GM12878 (cell line): ENCODE results near the gene GPC3. TPM values are rescaled to one million over a fixed set of nuclear protein-coding genes. Genes with fewer than 3 reads are reported as not detected.

Experiments used
- ATAC-seq: fragments of 200-7000 bp; cut with Tn5 transposase; 3 replicates; pipeline ENCODE4 v1.9.1; 2020; ENCODE audit warnings: mild to moderate bottlenecking, moderate library complexity
- BruUV-seq: library from RNA; stranded (reverse); fragments of 400-500 nt; replicated peaks from 2 replicates; lab custom pipeline; 2021; lab: Mats Ljungman, UMichigan
- CTCF ChIA-PET: fragments of 300-600 bp; sonication (Branson Sonifier 250); formaldehyde crosslinking; extraction: SDS; loops from one replicate; lab custom pipeline; 2021; ENCODE audit warnings: inconsistent platforms; lab: Yijun Ruan, JAX
- POLR2A ChIA-PET: fragments of 350-600 bp; formaldehyde crosslinking; extraction: SDS; loops from one replicate; lab custom pipeline; 2021; ENCODE audit warnings: inconsistent platforms; lab: Charles Lee
- RAD21 ChIA-PET: fragments of 300-600 bp; sonication (Branson Sonifier 250); formaldehyde crosslinking; loops from one replicate; lab custom pipeline; 2023; ENCODE audit warnings: antibody characterized with exemption; ENCODE audit not compliant: unreplicated experiment; lab: Charles Lee
- SMC1A ChIA-PET: fragments of 300-600 bp; sonication (Branson Sonifier 250); formaldehyde crosslinking; loops from one replicate; lab custom pipeline; 2023; ENCODE audit not compliant: unreplicated experiment, uncharacterized antibody; lab: Charles Lee
- DNase-seq: peaks from one replicate; pipeline ENCODE4 v3.0.0-alpha.2; 2011; ENCODE audit warnings: low read depth, low spot score
- FAIRE-seq: peaks from 3 replicates; lab custom pipeline; 2011; peaks lifted over from hg19 to GRCh38; lab: Jason Lieb, UNC
- H2AFZ ChIP-seq: 2 replicates; pipeline ENCODE4 v1.6.0; 2011; ENCODE audit warnings: low read depth, low read length, control low read depth; ENCODE audit not compliant: control insufficient read depth
- H3K27ac ChIP-seq: 2 replicates; pipeline ENCODE4 v1.5.1; 2011; ENCODE audit warnings: control low read depth; ENCODE audit not compliant: control insufficient read depth, insufficient read depth
- H3K27me3 ChIP-seq, 2 experiments: replicated peaks in 1 of 2; 2 replicates each; pipeline versions ENCODE4 v1.6.0 to v1.6.1; 2011; ENCODE audit warnings: low read length in 1 of 2; ENCODE audit not compliant: control insufficient read depth in 2 of 2, insufficient read depth in 2 of 2
- H3K36me3 ChIP-seq, 2 experiments: 2 replicates each; pipeline ENCODE4 v1.5.1; 2011; ENCODE audit warnings: low read length in 1 of 2; ENCODE audit not compliant: control insufficient read depth in 2 of 2, insufficient read depth in 2 of 2
- H3K4me1 ChIP-seq: 2 replicates; pipeline ENCODE4 v1.6.1; 2011; ENCODE audit warnings: mild to moderate bottlenecking, low read length, moderate library complexity, mixed read lengths; ENCODE audit not compliant: control insufficient read depth, insufficient read depth
- H3K4me2 ChIP-seq: 2 replicates; pipeline ENCODE4 v1.6.0; 2011; ENCODE audit warnings: control low read depth; ENCODE audit not compliant: control insufficient read depth, insufficient read depth
- H3K4me3 ChIP-seq: fragments of 200-600 bp; sonication (generic); 2 replicates; pipeline ENCODE4 v1.5.1; 2016
- H3K79me2 ChIP-seq: 2 replicates; pipeline ENCODE4 v1.6.0; 2011; ENCODE audit warnings: low read length; ENCODE audit not compliant: control insufficient read depth, insufficient read depth
- H3K9ac ChIP-seq: 2 replicates; pipeline ENCODE4 v1.8.0; 2011; ENCODE audit warnings: low read length, control low read depth, mixed read lengths; ENCODE audit not compliant: control insufficient read depth, insufficient read depth
- H3K9me3 ChIP-seq: replicated peaks from 3 replicates; pipeline ENCODE4 v1.5.1; 2011; ENCODE audit warnings: mild to moderate bottlenecking, low read length; ENCODE audit not compliant: control insufficient read depth, insufficient read depth
- H4K20me1 ChIP-seq: 2 replicates; pipeline ENCODE4 v1.6.0; 2011; ENCODE audit not compliant: control insufficient read depth, insufficient read depth
- CHD4 ChIP-seq: fragments of 200-600 bp; sonication (generic); IDR thresholded peaks from 2 replicates; pipeline ENCODE4 v1.6.1; 2016; ENCODE audit warnings: mild to moderate bottlenecking
- E2F8 ChIP-seq: fragments of 450-650 bp; IDR thresholded peaks from 2 replicates; pipeline ENCODE4 v1.6.1; 2018; ENCODE audit warnings: mild to moderate bottlenecking, low read depth, moderate library complexity; ENCODE audit not compliant: partially characterized antibody
- EP300 ChIP-seq, 2 experiments: fragments of 150-350 bp in 1 of 2; IDR thresholded peaks; 2 replicates each; pipeline ENCODE4 v1.6.1; 2011 to 2012; ENCODE audit warnings: low read depth in 2 of 2, low read length in 2 of 2, borderline replicate concordance in 1 of 2, improper control_type of control experiment in 1 of 2, inconsistent platforms in 1 of 2; ENCODE audit not compliant: control insufficient read depth in 1 of 2
- GABPA ChIP-seq: IDR thresholded peaks from 2 replicates; pipeline ENCODE4 v1.6.1; 2014; ENCODE audit warnings: antibody characterized with exemption, low read depth, mild to moderate bottlenecking, inconsistent platforms
- HSF1 ChIP-seq: fragments of 150-350 bp; IDR thresholded peaks from 2 replicates; pipeline ENCODE4 v1.6.1; 2014; ENCODE audit warnings: mild to moderate bottlenecking, low read depth, low read length
- IRF3 ChIP-seq: fragments of 450-650 bp; IDR thresholded peaks from 2 replicates; pipeline ENCODE4 v1.6.1; 2014; ENCODE audit warnings: mild to moderate bottlenecking
- REST ChIP-seq: IDR thresholded peaks from 2 replicates; pipeline ENCODE4 v1.6.1; 2012; ENCODE audit warnings: mild to moderate bottlenecking, low read depth, low read length
- RUNX3 ChIP-seq: IDR thresholded peaks from 2 replicates; pipeline ENCODE4 v1.6.1; 2012; ENCODE audit warnings: low read length, inconsistent platforms
- STAT3 ChIP-seq: IDR thresholded peaks from 2 replicates; pipeline ENCODE4 v1.6.1; 2011; ENCODE audit warnings: low read depth, low read length, improper control_type of control experiment
- ZSCAN29 ChIP-seq: fragments of 450-650 bp; IDR thresholded peaks from 2 replicates; pipeline ENCODE4 v1.6.1; 2017; ENCODE audit warnings: mild to moderate bottlenecking, moderate library complexity
- WGBS: methylation state at CpG from one replicate; pipeline ENCODE4 v1.1.6; 2016; ENCODE audit warnings: low lambda C conversion rate; ENCODE audit not compliant: insufficient replicate concordance, insufficient coverage; ENCODE audit errors: missing lambda C conversion rate; 5-methylcytosine and 5-hydroxymethylcytosine counted together
- in situ Hi-C: fragments of 300-500 bp; cut with MboI; formaldehyde crosslinking; loops from 9 replicates; pipeline ENCODE4 v1.14.3; 2018; ENCODE audit warnings: mixed read lengths
- intact Hi-C: fragments of 100-400 bp; cut with micrococcal nuclease; formaldehyde crosslinking; loops from one replicate; pipeline ENCODE4 v1.14.2; 2022; ENCODE audit not compliant: unreplicated experiment
- polyA plus RNA-seq, 11 experiments: library from polyadenylated mRNA; depleted of rRNA in 4 of 11; unstranded in 6 of 11; stranded (reverse) in 5 of 11; fragments of >200 nt; fragmentation: Nextera tagmentation in 4 of 11; fragmentation: Illumina TruSeq in 1 of 11; extraction: Ambion mirVana in 4 of 11; extraction: Trizol in 1 of 11; gene quantifications; 1 replicate in 1 of 11; 2 replicates in 10 of 11; pipeline versions ENCODE4 v1.2.1 to v1.2.3, GENCODE V29; 2011 to 2016; ENCODE audit warnings: inconsistent platforms in 2 of 11, missing spikeins in 2 of 11, low read depth in 1 of 11
- total RNA-seq, 4 experiments: library from RNA; depleted of rRNA in 3 of 4; stranded (reverse); fragments of >200 nt in 3 of 4; fragmentation: Illumina TruSeq in 1 of 4; extraction: Trizol in 1 of 4; gene quantifications; 2 replicates each; pipeline versions ENCODE4 v1.2.1 to v1.2.3, GENCODE V29; 2013 to 2021

The GPC3 gene
- total and polyA plus RNA-seq, 10 of the 15 experiments (the other 5 are each of a cell fraction or from before 2014, with no cell fraction given): 0.09 to 0.82 TPM; not detected in 8

GRCh38 chrX:133650239-133650638 lies 335.2 kb downstream of the GPC3 start:
- WGBS: 0% methylated on average over 1 of the region's 1 CpG
- ChIA-PET CTCF (interaction anchor here (0.5 to 1.0 kb wide), 2 partner anchors 22 to 292 kb away, joined by 3 read pairs; no protein-coding TSS in a partner anchor), RAD21 (interaction anchor here (1.5 kb wide), 1 partner anchor 43 kb away, joined by 3 read pairs; no protein-coding TSS in a partner anchor), SMC1A (no interaction called here), POLR2A (no interaction called here)
- Histone ChIP-seq H3K36me3 (no peaks in the 10 kb centered on the region), H3K4me1 (no peaks in the 10 kb centered on the region), H3K4me3 (no peak overlapping the region), H3K27ac (no peak overlapping the region), H3K9ac (no peak overlapping the region), H4K20me1 (no peaks in the 10 kb centered on the region), H3K4me2 (no peak overlapping the region), H3K79me2 (no peaks in the 10 kb centered on the region), H3K27me3 (no peaks in the 10 kb centered on the region), H3K9me3 (no peaks in the 10 kb centered on the region), H2AFZ (no peak overlapping the region)
- DNase-seq (no peak), ATAC-seq (no peak), FAIRE-seq (no peak)
- intact Hi-C loops: no loop called here
- in situ Hi-C loops: no loop called here
- no TSS peak for BruUV-seq
- TF ChIP-seq EP300 (IDR thresholded peaks at IDR 0.05; ENCODE audit: borderline replicate concordance in 1 of 2, control insufficient read depth in 1 of 2, low read depth in 2 of 2, low read length in 2 of 2): no peak
- no peak for TF ChIP-seq E2F8
- no peak for TF ChIP-seq ZSCAN29
- no peak for TF ChIP-seq REST
- no peak for TF ChIP-seq IRF3
- no peak for TF ChIP-seq RUNX3
- no peak for TF ChIP-seq GABPA
- TF ChIP-seq CHD4: no peak
- no peak for TF ChIP-seq HSF1
- no peak for TF ChIP-seq STAT3
